Karpas-422 (cell line): ENCODE data around the gene NDP. TPM values are rescaled to one million over a fixed set of nuclear protein-coding genes. Genes with fewer than 3 reads are reported as not detected.
A peak's percentile ranks its signal among the peaks of the same experiment; 100 is the strongest.
"Not testable (repeated sequence)": the region's sequence is repeated elsewhere in the genome, so short reads cannot be mapped to it uniquely, and the experiment has no call there.

Source experiments
- DNase-seq: peaks from one replicate; pipeline ENCODE4 v3.0.0-alpha.2; 2015
- H2AFZ ChIP-seq: fragments of 200-600 bp; sonication (generic); 2 replicates; pipeline ENCODE4 v1.6.1; 2014; ENCODE audit warnings: antibody characterized with exemption, low read length, mixed read lengths
- H3K27ac ChIP-seq: fragments of 200-600 bp; sonication (generic); 2 replicates; pipeline ENCODE4 v1.5.1; 2014; ENCODE audit warnings: mild to moderate bottlenecking, low read length, moderate library complexity
- H3K27me3 ChIP-seq: fragments of 200-600 bp; sonication (generic); 2 replicates; pipeline ENCODE4 v1.6.1; 2014; ENCODE audit warnings: low read length, mixed read lengths
- H3K36me3 ChIP-seq: fragments of 200-600 bp; sonication (generic); 2 replicates; pipeline ENCODE4 v1.6.1; 2014; ENCODE audit warnings: low read length, mixed read lengths; ENCODE audit not compliant: insufficient read depth
- H3K4me1 ChIP-seq: fragments of 200-600 bp; sonication (generic); 2 replicates; pipeline ENCODE4 v1.6.1; 2014; ENCODE audit warnings: mild to moderate bottlenecking, low read length, mixed read lengths
- H3K4me2 ChIP-seq: fragments of 200-600 bp; sonication (generic); 2 replicates; pipeline ENCODE4 v1.6.1; 2014; ENCODE audit warnings: low read length, low read depth, mild to moderate bottlenecking; ENCODE audit not compliant: poor library complexity, severe bottlenecking
- H3K4me3 ChIP-seq: fragments of 200-600 bp; sonication (generic); 2 replicates; pipeline ENCODE4 v1.5.1; 2014; ENCODE audit warnings: mild to moderate bottlenecking, antibody characterized with exemption, low read length, mixed read lengths
- H3K79me2 ChIP-seq: fragments of 200-600 bp; sonication (generic); 2 replicates; pipeline ENCODE4 v1.6.1; 2014; ENCODE audit warnings: mild to moderate bottlenecking, low read length, mixed read lengths
- H3K9ac ChIP-seq: fragments of 200-600 bp; sonication (generic); 2 replicates; pipeline ENCODE4 v1.6.0; 2014; ENCODE audit warnings: low read length
- H3K9me2 ChIP-seq: fragments of 200-600 bp; sonication (generic), shearing (Covaris generic); replicated peaks from 2 replicates; pipeline ENCODE4 v1.6.0; 2014; ENCODE audit warnings: mild to moderate bottlenecking, low read length, moderate library complexity; ENCODE audit not compliant: insufficient read depth
- H3K9me3 ChIP-seq: fragments of 300-700, 200-600 bp; sonication (generic); 2 replicates; pipeline ENCODE4 v1.6.1; 2014; ENCODE audit warnings: low read length, mixed read lengths
- H4K20me1 ChIP-seq: fragments of 200-600 bp; sonication (generic); 2 replicates; pipeline ENCODE4 v1.6.1; 2014; ENCODE audit warnings: mild to moderate bottlenecking, antibody characterized with exemption, low read length, low read depth; ENCODE audit not compliant: insufficient read depth
- total RNA-seq: library from RNA; depleted of rRNA; stranded (reverse); fragments of >200 nt; shearing (Covaris generic); gene quantifications from 2 replicates; pipeline ENCODE4 v1.2.3, GENCODE V29; 2014; ENCODE audit warnings: low replicate concordance

The NDP gene
- total RNA-seq, 1 experiment from 2014 or later = not detected

DNA sequence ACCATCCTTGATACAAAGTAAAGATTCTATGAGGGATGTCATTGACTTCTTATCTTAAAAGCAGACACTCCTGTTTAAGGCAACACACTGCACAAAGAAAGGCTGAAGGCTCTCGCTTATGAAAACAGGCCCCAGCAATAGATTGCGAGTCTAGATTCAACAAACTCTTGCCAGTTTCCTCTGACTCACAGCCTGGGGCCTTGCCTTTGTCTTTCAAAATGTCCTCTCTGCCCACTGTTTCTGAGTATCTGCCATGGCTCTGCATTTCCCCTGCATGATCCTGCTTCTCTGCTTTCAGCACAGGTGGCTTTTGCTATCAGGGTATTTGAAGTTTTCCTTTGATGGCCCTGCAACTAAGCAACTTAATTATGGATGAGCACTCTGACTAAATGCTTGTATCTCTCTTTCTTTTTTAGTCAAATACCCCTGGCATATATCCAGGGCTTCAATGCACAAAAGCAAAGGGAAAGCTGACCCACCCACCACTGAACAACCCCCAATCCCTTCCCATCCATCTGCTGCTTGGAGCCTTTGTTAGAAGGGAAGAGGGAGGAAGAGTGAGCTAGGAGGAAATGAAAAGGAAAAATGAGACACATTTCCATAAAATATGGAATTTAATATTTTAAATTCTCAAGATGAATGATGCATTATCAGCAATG, 32.2 kb downstream of the NDP start:
- Histone ChIP-seq H3K4me3 (no peak overlapping the region), H3K27ac (no peak overlapping the region), H3K36me3 (no peaks in the 10 kb centered on the region), H3K9me2 (no peaks in the 10 kb centered on the region), H3K9me3 (no peaks in the 10 kb centered on the region), H3K4me2 (no peak overlapping the region), H3K79me2 (no peaks in the 10 kb centered on the region), H3K9ac (no peak overlapping the region), H3K27me3 (no peaks in the 10 kb centered on the region; the same call in 1 of the 2 replicates), H2AFZ (no peak overlapping the region), H4K20me1 (no peaks in the 10 kb centered on the region), H3K4me1 (no peaks in the 10 kb centered on the region)
- DNase-seq = peak; percentile 10

DNA sequence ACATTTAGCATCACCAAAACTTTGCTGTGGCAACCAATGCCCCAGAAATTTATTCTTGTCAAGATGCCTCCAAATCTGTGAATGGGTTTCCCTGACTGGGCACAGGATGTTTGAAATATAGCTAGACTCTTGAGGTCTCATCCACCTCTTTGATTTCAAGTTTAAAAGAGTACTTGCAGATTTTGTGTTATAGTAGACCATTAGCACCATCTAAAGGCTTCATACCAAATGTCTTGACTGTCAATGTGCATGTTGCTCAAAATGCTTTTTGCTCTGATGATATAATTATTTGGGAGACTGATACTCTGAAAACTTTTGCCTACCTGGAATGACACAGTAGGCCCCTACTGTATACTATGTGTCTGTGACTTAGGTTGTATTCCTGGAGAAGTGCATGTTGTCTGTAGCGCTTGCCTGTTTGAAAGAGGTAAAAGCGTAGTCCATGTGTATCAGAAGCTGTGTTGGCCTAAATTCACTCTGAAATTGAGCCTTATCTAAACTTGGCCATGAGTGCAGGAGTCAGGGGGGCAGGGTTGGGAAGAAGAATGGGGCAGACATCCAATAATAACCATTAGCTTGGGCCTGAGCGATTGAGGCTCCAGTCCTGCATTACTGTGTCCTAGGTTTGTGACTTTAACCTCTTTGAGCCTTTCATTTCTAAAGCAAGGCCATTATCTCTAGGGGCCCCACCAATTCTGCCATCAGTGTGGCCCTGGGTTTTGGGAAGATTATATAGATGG, 33.8 kb downstream of the NDP start:
- H3K9me3 ChIP-seq = no peaks in the 10 kb centered on the region
- peak; percentile 41 for DNase-seq

GRCh38 chrX:43922032-43922431, 51.2 kb downstream of the NDP start:
- not testable (repeated sequence) for H3K4me3 ChIP-seq, H3K27ac ChIP-seq, H3K9me2 ChIP-seq, H3K27me3 ChIP-seq, H3K9ac ChIP-seq, H4K20me1 ChIP-seq, H3K9me3 ChIP-seq, H3K36me3 ChIP-seq, DNase-seq, H3K4me1 ChIP-seq, H3K79me2 ChIP-seq, H3K4me2 ChIP-seq, H2AFZ ChIP-seq

More for the DNA sequence above, 33.8 kb downstream of the NDP start:
- Histone ChIP-seq H3K9ac (no peak overlapping the region), H3K4me2 (no peak overlapping the region), H3K4me3 (no peak overlapping the region), H2AFZ (no peak overlapping the region), H3K27me3 (no peaks in the 10 kb centered on the region; the same call in 1 of the 2 replicates), H3K27ac (no peak overlapping the region), H3K4me1 (no peaks in the 10 kb centered on the region), H3K9me2 (no peaks in the 10 kb centered on the region), H3K79me2 (no peaks in the 10 kb centered on the region), H3K36me3 (no peaks in the 10 kb centered on the region), H4K20me1 (no peaks in the 10 kb centered on the region)

DNA sequence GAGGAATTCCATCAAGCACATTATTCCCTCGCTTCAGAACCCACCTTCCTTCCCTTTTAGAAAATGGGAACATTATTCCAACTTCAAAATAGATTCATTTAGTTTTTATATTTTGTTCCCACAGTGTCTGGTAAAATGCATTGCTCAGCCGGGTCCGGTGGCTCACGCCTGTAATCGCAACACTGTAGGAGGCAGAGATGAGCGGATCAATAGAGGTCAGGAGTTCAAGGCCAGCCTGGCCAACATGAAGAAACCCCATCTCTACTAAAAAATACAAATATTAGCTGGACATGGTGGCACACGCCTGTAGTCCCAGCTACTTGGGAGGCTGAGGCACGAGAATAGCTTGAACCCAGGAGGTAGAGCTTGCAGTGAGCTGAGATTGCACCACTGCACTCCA, 62.4 kb downstream of the NDP start:
- not testable (repeated sequence) for H3K4me3 ChIP-seq, DNase-seq, H4K20me1 ChIP-seq, H3K9ac ChIP-seq, H3K79me2 ChIP-seq, H3K9me3 ChIP-seq, H3K9me2 ChIP-seq, H3K27me3 ChIP-seq, H3K27ac ChIP-seq, H3K36me3 ChIP-seq, H3K4me2 ChIP-seq, H2AFZ ChIP-seq, H3K4me1 ChIP-seq

DNA sequence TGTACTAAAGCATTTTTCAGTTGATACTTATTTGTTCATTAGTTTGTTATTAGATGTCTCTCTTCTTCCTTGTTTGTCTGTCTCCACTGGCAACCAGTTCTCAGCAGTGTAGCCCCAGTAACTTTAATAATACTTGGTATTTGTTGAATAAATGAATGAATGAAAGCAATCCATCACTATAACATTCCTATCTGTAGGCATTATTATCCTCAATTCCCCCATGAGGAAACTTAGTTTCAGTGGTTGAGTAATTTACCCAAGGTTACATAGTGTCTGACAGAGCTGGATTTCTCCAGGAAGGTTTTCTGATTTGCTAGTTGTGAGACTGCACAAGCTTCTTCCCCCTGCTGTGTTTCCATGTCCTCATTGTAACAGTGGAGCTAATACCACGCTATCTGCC, 63.2 kb downstream of the NDP start:
- H3K4me3 ChIP-seq = no peak overlapping the region
- no peaks in the 10 kb centered on the region for H3K4me1 ChIP-seq
- DNase-seq = no peak
- H3K27ac ChIP-seq = no peak overlapping the region
- no peaks in the 10 kb centered on the region for H3K9me2 ChIP-seq
- no peaks in the 10 kb centered on the region for H4K20me1 ChIP-seq
- H2AFZ ChIP-seq = no peak overlapping the region
- no peaks in the 10 kb centered on the region for H3K27me3 ChIP-seq
- no peaks in the 10 kb centered on the region for H3K79me2 ChIP-seq
- no peak overlapping the region for H3K4me2 ChIP-seq
- H3K36me3 ChIP-seq = no peaks in the 10 kb centered on the region
- no peak overlapping the region for H3K9ac ChIP-seq
- no peaks in the 10 kb centered on the region for H3K9me3 ChIP-seq

DNA sequence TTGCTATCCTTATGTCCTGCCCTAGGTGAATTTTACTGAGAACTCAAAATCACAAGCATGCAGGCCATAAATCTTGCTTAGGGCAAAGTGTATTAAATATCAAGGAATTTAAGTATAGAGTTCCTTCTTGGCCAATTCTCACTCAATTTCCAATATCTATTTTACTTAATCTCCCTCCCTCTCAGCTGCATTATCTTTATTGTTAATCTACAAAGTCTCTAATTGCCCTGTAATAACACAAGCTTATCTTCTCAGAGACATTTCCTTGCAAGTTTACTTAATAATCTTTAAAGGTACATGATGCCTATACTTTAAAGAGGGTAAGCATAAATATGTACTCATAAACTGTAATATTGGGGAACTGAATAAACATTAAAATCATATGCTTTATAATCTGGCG, 64.0 kb downstream of the NDP start:
- Histone ChIP-seq H3K9me2 (no peaks in the 10 kb centered on the region), H2AFZ (no peak overlapping the region), H3K79me2 (no peaks in the 10 kb centered on the region), H3K9me3 (no peaks in the 10 kb centered on the region), H3K36me3 (no peaks in the 10 kb centered on the region), H3K4me3 (no peak overlapping the region), H3K4me2 (no peak overlapping the region), H4K20me1 (no peaks in the 10 kb centered on the region), H3K9ac (no peak overlapping the region), H3K4me1 (no peaks in the 10 kb centered on the region), H3K27me3 (no peaks in the 10 kb centered on the region), H3K27ac (no peak overlapping the region)
- DNase-seq = no peak

GRCh38 chrX:43899878-43900815, 73.0 kb downstream of the NDP start:
- Histone ChIP-seq H3K9me3 (no peaks in the 10 kb centered on the region), H3K27ac (no peak overlapping the region), H3K4me3 (no peak overlapping the region), H3K9me2 (no peaks in the 10 kb centered on the region), H4K20me1 (no peaks in the 10 kb centered on the region), H3K4me1 (no peaks in the 10 kb centered on the region), H3K9ac (no peak overlapping the region), H3K27me3 (no peaks in the 10 kb centered on the region), H3K36me3 (no peaks in the 10 kb centered on the region), H3K79me2 (no peaks in the 10 kb centered on the region), H2AFZ (no peak overlapping the region), H3K4me2 (no peak overlapping the region)
- DNase-seq = no peak
